CMK (cell line): ENCODE data around the gene ZC3H15.
A peak's percentile ranks its signal among the peaks of the same experiment; 100 is the strongest.
"Not testable (repeated sequence)": the region's sequence is repeated elsewhere in the genome, so short reads cannot be mapped to it uniquely, and the experiment has no call there.

Experiments used
- DNase-seq: peaks from one replicate; pipeline ENCODE4 v3.0.0-alpha.2; 2010; ENCODE audit warnings: low read depth

ZC3H15 gene

DNA sequence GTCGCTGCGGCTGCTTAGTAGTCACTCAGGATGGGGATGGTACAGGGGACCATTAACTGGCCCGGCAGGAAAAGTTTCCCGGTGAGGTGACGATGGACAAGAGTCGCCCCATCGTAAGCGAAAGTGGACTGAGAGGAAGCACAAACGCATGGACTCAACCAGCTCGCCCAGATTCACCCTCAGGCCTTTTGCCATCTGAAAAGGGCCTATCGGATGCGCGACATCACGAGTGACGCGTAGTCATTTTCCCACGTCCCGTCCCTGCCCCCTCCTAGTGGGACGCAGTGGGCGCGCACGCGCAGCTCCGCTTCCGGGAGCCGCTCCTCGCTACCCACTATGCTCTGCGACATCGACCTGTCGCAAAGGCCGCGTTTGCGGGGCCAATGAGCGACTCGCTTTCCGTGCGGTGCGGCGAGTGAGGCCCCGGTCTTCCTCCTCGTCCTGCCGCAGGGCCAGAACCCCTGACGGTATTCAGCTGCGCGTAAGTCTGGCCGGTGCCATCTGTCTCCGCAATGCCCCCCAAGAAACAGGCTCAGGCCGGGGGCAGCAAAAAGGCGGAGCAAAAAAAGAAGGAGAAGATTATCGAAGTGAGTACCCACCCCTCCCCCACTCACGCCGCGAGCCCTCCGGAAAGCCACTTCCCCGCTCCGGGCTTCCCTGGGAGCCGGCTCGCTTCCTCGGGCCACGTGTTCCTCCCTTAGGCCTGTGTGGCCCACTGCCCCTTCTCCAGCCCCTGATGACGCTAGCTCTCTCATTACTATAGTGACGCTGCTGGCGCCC lies at the start of gene ZC3H15:
Gene ZC3H15 (plus strand): TSS at position 390 of the 780 bp plus-strand sequence. CDS start 123 bp downstream, at position 513.
- DNase-seq: peak; percentile 96

DNA sequence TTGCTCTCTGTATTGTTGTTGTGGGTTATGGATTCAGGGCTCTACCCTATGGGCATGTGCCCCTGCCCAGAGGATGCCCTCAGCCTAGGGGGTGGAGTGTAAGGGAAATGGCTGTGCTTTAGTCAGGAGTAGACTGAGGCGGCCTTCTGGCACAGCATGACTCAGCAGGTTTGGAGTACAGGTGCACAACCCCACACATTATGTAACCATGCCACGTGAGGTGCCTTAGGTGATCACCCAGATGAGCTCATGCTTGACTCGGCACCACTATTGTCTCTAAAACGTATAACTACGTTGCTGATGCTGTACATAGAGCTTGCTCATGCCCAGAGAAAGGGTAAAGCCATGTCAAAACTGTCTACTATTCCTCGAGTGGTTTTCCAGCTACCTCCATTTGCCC lies 48.3 kb upstream of the ZC3H15 start:
- DNase-seq: no peak

DNA sequence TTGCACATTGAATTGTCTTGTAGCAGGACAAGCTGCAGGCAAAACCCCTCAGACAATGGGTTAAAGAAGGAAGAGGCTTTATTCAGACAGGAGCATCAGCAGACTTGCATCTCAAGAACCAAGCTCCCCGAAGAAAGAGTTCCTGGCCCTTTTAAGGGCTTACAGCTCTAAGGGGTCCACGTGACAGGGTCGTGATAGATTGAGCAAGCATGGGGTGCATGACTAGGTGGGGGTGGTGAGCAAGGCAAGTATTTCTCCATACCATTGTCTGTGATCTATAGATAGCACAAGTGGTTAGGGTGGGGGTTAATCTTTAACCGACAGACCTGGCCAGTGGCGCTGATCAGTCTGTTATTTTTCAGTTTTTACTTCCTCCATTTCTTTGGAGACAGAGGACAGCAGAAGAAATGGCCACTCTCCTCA lies 46.4 kb upstream of the ZC3H15 start:
- DNase-seq: peak; percentile 76

DNA sequence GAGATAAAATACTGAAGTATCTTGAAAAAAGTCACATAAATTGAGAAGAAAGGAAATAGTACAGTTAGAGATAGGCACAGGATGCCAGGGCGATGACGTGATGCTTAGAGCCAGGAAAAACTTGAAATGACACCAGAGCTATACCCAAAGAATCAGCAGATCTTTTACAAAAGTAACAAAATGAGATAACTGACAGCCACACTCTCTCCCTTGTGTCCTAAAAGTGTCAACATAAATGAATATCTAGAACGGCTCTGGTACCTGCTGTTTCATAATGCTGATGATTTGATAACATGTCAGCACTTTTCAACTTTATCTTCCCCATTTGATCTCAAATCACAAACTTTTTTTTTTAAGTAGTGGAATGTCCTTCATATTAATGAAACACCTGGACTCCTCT lies 45.6 kb upstream of the ZC3H15 start:
- no peak for DNase-seq

DNA sequence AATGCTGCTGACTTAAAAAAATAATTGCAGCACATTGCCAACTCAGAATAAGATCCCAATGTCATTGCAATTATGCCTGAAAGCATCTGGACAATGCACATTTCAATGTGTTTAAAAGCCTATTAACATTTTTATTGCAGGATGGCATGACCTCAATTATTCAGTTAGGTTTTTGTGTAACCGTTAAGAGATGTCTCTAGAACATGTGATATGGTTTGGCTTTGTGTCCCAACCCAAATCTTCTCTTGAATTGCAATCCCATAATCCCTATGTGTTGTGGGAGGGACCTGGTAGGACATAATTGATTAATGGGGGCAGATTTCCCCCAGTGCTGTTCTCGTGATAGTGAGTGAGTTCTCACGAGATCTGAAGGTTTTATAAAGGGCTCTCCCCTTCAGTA lies 43.2 kb upstream of the ZC3H15 start:
- DNase-seq: no peak

DNA sequence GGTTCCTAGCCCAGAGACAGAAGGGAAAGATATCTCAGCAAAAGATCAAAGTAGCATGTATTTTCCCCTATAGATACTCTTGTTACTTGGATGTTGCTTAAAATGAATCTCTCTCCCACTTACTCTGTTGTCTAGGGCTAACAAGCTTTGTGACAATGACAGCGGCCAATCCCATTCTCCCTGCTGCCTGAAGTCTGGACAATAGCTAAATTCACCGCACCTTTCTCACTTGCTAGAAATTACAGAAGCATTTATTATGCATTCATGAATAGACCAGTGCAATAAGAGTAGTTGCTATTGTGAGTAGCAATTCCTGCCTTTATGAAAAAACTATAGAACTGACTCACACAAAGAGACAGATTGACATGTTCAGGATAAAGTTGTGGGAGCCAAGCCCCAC lies 42.2 kb upstream of the ZC3H15 start:
- no peak for DNase-seq

DNA sequence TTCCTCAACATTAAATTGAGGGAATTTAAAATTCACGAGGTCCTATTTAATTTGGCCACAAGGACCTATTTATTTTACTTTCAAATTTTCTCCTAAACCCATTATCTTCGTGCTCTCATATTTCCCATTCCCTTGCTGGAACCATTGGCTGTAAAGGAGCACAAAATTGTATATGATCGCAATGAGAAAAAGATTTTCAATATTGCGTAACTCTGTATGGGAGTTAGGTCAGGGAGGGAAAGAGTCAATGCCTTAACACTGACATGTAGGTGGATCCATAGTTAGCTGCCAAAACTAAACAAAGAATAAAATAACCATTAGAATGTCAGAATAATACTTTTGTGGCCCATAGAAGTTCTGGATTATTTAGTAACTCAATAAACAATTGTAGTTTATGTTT lies 40.6 kb upstream of the ZC3H15 start:
- DNase-seq: no peak

DNA sequence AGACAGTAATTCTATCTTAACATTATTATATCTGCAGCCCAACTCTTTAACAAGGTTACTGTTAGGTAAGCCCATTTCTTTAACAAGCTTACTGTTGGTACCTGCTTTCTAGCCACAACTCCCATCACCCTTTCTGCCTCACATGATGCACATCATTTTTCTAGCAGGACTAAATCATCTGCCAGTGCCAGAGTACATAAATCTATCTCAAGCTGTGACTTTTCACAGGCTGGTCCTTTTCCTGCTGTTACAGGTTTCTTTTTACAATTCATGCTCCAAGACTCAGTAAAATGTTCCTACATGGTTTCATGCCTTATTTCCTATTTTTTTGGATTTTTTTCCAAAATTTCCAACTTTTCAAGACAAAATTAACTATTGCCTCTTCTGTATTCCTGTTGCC lies 30.4 kb upstream of the ZC3H15 start:
- no peak for DNase-seq

DNA sequence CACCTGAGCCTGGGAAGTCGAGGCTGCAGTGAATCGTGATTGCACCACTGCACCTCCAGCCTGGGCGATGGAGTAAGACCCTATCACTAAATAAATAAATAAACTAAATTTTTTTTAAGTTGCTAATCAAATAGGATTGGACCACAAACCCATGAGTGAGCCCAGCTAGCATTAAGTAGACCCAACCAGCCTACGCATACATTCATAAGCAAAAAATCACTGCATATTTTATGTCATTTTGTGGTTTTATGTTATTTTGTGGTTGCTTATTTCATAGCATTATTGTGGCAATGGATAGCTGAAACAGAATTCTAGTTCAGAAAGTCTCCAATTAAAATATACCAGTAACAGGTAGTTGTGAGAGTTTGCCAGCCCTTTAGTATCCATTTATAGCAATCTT lies 29.1 kb upstream of the ZC3H15 start:
- DNase-seq: no peak

DNA sequence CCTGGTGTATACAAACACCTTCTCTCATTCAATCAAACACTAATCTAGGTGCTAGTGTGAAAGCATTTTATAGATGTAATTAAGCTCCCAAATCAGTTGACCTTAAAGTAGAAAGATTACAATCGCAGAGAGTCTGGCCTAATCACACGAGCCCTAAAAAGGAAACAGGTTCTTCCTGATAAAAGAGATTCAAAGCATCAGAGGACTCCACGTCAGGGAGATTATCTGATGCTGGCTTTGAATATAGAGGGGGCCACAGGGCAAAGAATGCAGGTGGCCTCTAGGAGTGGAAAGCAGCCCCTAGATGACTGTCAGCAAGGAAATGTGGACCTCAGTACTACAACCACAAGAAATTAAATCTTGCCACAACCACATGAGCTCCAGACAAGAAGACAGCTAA lies 28.2 kb upstream of the ZC3H15 start:
- no peak for DNase-seq

DNA sequence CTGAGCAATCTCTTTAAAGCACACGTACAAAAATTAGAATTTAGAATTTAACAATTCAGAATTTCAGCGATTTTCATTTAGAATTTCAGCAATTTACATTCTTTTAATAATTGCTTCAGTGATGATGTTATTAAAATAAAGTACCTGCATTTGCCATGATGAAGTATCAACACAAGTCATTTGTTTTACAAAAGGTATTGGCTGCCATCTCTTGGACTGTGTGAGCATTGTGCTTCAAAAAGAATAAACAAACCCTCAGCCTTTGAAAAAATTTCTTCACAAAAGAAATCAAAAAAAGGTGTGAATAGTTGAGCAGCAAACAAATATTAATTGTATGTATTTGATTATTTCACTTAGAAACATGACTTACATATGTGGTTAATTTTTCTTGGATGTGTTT lies 27.1 kb upstream of the ZC3H15 start:
- DNase-seq: no peak

DNA sequence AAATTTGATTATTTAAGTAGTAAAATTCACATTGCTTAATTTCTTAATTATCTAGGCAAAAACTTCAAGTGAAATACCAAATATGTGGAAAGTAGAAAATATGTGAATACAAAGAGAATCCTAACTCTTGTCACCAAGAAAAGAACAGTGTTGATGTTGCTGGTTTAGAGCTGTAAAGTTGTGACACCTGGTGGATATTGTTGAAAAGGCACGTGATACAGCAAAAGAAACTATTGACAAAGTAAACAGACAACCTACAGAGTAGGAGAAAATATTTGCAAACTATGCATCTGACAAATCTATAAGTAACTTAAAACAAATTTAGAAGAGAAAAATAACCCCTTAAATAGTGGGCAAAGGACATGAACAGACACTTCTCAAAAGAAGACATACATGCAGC lies 25.6 kb upstream of the ZC3H15 start:
- DNase-seq: no peak

DNA sequence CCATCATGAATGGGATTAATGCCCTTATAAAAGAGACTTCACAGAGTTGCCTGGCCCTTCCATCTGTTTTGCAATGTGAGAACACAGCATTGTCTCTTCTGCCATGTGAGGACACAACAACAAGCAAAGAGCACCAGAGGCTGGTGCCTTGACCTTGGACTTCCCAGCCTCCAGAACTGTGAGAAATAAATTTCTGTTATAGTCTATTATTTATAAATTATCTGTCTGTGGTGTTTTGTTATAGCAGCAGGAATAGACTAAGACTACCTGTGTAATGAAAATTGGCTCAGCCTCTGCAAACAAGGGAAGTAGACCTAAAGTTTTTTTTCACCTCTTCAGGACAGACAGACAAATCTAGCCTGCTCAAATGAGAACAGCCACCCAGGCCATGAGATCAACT lies 19.3 kb upstream of the ZC3H15 start:
- no peak for DNase-seq

DNA sequence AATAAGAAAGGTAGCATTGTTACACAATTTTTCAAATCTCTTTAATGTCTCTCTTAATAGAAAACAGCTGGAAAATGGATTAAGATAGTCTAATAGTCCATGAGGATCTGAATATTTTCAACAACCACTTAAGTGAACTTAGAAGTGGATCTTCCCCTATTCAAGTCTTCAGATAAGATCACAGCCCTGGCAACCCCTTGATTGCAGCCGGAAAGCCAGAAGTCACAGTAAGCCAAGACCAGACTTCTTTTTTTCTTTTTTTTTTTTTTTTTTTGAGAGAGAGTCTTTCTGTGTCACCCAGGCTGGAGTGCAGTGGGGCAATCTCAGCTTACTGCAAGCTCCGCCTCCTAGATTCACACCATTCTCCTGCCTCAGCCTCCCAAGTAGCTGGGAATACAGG lies 18.6 kb upstream of the ZC3H15 start:
- DNase-seq: no peak

DNA sequence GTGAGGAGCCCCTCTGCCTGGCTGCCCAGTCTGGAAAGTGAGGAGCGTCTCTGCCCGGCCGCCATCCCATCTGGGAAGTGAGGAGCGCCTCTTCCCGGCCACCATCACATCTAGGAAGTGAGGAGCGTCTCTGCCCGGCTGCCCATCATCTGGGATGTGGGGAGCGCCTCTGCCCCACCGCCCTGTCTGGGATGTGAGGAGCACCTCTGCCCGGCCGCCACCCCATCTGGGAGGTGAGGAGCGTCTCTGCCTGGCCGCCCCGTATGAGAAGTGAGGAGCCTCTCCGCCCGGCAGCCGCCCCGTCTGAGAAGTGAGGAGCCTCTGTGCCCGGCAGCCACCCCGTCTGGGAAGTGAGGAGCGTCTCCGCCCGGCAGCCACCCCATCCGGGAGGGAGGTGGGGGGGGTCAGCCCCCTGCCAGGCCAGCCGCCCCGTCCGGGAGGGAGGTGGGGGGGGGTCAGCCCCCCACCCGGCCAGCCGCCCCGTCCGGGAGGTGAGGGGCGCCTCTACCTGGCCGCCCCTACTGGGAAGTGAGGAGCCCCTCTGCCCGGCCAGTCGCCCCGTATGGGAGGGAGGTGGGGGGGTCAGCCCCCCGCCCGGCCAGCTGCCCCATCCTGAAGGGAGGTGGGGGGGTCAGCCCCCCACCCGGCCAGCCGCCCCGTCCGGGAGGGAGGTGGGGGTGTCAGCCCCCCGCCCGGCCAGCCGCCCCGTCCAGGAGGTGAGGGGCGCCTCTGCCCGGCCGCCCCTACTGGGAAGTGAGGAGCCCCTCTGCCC lies 13.2 kb upstream of the ZC3H15 start:
- not testable (repeated sequence) for DNase-seq

DNA sequence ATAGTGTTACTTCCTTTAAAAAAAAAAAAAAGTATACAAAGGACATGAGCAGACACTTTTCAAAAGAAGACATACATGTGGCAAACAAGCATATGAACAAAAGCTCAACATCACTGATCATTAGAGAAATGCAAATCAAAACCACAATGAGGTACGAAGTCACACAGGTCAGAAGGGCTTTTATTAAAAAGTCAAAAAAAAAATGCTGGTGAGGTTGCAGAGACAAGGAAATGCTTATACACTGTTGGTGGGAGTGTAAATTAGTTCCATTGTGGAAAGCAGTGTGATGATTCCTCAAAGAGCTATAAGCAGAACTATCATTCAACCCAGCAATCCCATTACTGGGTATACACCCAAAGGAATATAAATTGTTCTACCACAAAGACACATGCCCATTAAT lies 11.8 kb upstream of the ZC3H15 start:
- DNase-seq: not testable (repeated sequence)

DNA sequence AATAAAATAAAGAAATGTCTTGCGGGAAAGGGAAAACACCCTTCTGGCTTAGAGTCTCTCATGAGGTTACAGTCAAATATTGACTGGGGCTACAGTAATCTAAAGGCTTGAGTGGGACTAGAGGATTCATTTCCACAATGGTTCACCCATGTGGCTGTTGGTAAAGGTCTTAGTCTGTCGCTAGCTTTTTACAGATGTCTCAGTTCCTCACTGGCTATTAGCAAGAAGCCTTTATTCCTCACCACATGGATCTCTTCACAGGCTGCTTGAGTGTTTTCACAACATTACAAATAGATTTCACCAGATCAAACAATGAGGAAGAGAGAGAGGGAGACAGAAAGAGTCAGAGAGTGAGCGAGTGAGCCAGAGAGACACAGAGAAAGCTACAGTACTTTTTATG lies 8.3 kb upstream of the ZC3H15 start:
- no peak for DNase-seq

DNA sequence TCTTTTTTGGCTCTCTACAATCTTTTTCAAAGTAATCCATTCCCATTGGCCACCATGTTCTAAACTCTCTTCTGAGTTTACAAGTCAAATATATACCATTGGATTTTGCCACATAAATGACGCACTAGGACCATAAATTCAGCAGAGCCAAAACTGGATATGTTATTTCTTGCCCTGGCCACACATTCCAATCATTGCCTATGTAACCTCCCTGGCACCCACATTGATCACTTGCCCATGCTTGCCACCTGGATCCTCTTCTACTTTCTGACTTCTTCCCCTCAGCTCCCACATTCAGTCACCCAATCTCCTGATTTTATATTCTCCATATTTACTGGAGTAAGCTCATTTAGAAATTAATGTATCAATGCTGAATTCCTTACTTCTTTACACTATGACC lies 5.1 kb upstream of the ZC3H15 start:
- no peak for DNase-seq

DNA sequence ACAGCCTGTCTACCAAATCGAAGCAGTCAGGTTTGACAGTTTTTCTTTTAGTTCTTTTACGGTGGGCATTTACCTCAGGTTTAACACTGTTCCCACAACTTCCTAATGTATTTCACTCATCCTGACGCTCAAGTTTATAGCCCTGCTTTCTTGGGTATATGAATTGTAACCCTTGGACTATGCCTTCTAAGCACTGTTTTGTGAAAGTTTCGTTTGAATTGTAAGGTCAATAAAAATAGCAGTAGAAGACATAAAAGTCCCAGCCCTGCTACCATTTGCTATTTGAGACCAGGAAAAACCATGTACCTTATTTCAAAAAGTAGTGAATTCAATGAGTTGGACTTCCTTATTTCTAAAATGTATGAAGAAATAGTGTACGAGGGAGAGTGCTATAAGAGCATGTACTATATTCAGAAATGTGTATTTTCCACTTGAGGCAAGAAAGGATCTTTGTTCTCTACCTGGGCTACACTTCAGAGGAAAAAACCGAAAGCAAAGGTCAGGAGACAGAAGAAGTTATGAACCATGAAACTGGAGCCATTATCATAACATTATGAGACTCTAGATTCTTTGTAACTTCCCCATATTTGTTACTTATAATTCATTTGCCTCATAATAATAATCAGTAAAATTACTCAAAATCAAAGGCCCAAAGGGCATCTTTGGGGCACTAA lies 1.9 kb upstream of the ZC3H15 start:
- DNase-seq: no peak

DNA sequence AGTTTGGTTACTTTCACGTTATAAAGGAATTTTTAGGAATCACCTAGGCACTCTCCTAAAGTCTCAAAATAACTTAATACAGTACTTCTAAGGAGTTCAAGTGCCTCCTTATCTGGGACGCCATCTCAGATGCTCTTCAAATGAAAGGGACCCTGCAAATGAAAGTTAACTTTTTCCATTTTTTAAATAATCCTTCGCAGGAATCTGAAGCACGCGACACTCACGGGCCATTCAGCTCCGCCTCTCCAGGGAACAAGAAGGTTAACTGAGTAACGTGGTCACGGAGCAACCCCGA lies 537 bp upstream of the ZC3H15 start:
- DNase-seq: no peak

DNA sequence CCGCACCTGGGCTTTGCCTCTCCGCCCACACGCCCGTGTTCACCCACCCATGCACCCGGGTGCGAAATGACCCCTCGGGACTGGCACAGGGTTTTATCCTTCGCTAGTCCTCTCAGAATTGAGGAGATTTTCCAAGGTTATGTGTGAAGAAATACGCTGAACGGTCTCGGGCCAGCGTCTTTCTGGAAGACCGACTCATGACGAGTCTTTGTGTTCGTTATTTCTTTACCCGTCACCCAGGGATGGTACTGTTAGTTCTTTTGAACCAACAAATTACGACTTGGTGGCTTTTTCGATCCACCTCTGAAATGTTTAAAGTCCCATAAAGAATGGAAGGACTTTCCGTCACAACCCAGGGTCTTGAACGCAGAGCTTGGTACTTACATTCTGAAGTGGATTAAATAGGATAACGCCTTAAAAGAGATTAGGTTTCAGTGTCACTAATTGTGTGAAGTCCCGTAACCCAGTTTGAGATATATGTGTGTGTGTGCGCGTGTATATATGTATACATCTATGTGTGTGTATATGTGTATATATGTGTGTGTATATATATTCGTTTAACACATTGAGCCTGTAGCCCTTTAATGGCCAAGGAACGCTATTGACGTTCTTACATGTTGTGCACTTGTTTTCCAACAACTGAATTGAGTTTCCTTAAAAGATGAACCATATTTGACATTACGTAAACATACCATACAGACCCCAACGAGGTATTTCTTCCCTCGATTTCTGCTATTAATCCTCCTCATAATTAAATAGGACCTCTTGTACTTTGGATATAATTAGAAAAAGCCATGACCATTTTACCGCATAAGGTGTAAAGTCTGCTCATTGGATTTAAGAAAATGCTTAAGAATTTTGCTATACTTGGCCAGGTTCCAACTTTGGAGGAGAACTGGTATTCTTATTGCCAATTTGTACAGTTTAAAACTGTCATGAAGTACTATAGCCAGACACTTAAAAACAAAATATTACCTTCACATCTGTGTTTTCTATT lies 889 bp downstream of the ZC3H15 start:
- no peak for DNase-seq

DNA sequence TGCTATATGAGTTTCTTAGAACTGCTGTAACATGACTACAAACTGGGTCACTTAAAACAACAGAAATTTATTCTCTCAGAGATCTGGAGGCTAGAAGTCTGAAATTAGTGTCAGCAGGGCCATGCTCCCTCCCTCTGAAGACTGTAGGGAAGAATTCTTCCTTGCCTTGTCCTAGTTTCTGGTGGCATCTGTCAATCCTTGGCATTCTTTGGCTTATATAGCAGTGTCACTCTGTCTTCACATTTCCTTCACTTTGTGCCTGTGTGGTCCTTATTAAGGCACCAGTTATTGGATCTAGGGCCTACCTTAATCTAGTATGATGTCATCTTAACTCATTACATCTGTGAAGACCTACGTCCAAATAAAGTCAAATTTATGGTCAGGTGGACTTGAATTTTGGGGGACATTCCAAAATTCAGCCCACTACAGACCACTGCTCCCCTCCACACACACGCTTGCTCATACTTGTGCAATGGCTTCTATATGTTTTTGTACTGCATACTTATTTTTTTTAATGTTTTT lies 7.6 kb downstream of the ZC3H15 start:
- DNase-seq: no peak
